ENCODE data around the gene LAMC1.
A peak's percentile ranks its signal among the peaks of the same experiment; 100 is the strongest.

The LAMC1 gene

DNA sequence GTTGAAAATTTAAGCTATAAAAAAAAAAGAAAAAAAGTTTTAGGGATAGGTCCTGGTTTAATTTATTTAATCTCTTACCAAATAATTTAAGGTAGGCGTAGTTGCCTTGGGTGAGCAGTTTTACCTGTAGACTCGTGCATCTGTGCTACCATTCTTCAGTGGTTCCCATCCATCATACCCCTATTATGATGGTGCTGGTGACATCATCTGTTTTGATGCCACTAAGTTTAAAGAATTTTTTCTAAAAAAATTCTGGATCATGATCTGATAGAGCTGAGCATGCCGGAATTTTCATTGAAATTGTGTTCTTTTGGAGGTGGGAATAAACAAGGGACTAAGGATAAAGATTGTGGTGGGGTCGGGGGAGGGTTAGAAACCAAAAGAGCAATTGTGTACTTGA is 15.7 kb downstream of the LAMC1 start:
- DNase-seq (ENCODE audit: low read depth) = no peak
- no peak for TF ChIP-seq CTCF (conservative IDR thresholded peaks at IDR 0.05; ENCODE audit: control insufficient read depth, insufficient read depth, low read depth, low read length)
- H3K4me3 ChIP-seq (ENCODE audit: control insufficient read depth, low read depth, low read length) = no peak overlapping the region

DNA sequence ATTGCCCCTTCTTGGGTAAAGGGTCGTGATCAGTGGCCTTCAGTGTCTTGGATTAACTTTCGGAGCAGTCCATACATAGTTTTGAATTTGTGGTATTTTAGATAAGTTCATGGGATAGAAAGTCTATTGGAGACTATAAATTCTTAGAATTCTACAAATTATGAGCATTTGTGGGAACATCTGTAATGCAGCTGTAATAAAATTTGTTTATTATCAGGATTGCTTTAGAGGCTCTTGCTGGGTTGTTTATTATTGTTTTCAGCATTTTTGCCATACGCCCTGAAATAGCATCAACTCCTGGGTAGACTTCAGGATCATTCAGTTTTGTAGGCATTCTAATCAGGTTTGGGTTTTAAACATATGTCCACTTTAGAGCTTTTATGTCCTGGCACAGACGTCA is 16.1 kb downstream of the LAMC1 start:
- peak; percentile 15 for DNase-seq (ENCODE audit: low read depth)
- TF ChIP-seq CTCF (conservative IDR thresholded peaks at IDR 0.05; ENCODE audit: control insufficient read depth, insufficient read depth, low read depth, low read length) = no peak
- H3K4me3 ChIP-seq (ENCODE audit: control insufficient read depth, low read depth, low read length) = no peak overlapping the region

DNA sequence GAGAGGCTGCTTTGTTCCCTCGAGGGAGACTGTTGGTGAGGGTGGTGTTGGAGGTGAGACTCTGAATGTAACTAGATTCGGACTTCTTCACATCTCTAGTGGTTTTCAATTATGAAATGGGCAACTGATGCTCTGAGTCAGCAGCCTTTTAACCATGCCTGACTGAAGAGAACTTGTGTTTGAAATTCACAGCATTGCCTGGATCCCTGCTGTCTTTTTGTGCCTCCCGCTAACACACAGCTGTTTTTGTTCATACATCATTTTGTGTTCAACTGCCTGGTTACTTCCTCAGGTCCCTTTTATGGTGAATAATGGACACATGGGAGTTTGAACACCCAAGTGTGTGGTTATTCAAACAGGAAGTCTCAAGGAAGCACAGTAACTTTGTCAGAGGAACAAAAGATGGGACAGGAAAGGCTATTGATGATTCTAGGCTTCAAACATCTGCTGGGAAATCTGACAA is 16.8 kb downstream of the LAMC1 start:
- DNase-seq (ENCODE audit: low read depth) = peak; percentile 93
- TF ChIP-seq CTCF (conservative IDR thresholded peaks at IDR 0.05; ENCODE audit: control insufficient read depth, insufficient read depth, low read depth, low read length) = no peak
- no peak overlapping the region for H3K4me3 ChIP-seq (ENCODE audit: control insufficient read depth, low read depth, low read length)

GRCh38 chr1:183040547-183040971 is 17.3 kb downstream of the LAMC1 start:
- no peak for TF ChIP-seq CTCF (conservative IDR thresholded peaks at IDR 0.05; ENCODE audit: control insufficient read depth, insufficient read depth, low read depth, low read length)
- no peak for DNase-seq (ENCODE audit: low read depth)
- H3K4me3 ChIP-seq (ENCODE audit: control insufficient read depth, low read depth, low read length) = no peak overlapping the region

GRCh38 chr1:183043254-183043653 is 20.0 kb downstream of the LAMC1 start:
- no peak for DNase-seq (ENCODE audit: low read depth)
- H3K4me3 ChIP-seq (ENCODE audit: control insufficient read depth, low read depth, low read length) = no peak overlapping the region
- no peak for TF ChIP-seq CTCF (conservative IDR thresholded peaks at IDR 0.05; ENCODE audit: control insufficient read depth, insufficient read depth, low read depth, low read length)

DNA sequence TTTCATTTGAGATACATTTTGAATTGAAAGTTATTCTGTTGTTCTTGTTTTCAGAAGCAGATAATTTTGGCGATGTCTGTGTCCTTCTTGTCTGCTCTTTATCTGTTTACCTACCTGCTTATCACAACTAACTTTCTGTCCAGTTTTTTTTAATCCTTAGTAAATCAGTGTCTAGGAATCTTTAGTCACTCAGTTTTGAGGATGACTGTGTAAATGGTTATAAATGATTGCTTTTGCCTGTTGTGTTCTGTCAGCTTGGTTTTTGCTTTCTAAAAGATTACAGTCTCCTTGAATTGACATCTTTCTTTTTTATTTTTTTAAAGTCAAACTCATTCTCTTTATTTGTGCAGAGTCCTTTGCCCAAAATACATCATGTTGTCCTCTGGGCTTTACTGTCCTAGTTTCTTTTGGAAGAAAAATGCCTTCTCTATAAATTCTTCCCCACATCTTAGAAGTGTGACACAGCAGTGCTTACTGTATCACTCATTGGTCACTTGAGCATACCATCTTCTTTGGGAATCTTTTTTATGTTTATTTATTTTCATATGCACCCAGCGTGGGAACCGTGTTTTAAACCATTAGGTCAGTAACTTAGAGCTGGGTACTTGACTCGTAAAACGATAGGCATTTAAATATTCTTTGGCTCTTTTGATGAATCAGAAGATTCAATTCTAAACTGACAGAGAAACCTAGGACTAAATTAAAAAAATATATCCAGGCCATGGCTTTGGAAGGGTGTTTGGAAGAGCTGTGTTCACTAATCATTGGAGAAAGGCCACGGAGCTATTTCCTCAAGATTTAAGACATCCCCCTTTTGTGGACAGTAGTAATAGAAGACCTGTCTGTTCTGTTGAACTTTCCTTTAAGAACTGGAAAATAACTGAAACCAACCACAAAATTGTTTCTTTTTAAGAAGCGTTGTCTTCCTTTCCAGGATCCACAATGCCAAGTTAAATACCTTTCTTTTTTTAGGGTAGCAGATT is 20.9 kb downstream of the LAMC1 start:
- peak; percentile 88 for DNase-seq (ENCODE audit: low read depth)
- TF ChIP-seq CTCF (conservative IDR thresholded peaks at IDR 0.05; ENCODE audit: control insufficient read depth, insufficient read depth, low read depth, low read length) = no peak
- H3K4me3 ChIP-seq (ENCODE audit: control insufficient read depth, low read depth, low read length) = no peak overlapping the region

Data from fibroblast of mammary gland (primary cell).